NOMO-1 treated with DMSO at 0.1 percent for 48 hours (cell line): ENCODE measurements around the gene SPIRE1.
A peak's percentile ranks its signal among the peaks of the same experiment; 100 is the strongest.
"Not testable (repeated sequence)": the region's sequence is repeated elsewhere in the genome, so short reads cannot be mapped to it uniquely, and the experiment has no call there.

Source experiments
- DNase-seq: peaks from one replicate; lab custom pipeline; 2025; ENCODE audit not compliant: unreplicated experiment; lab: John Stamatoyannopoulos, UW

The SPIRE1 gene

GRCh38 chr18:12599966-12600365, 57.9 kb downstream of the SPIRE1 start:
- DNase-seq = no peak

GRCh38 chr18:12599543-12599942, 58.4 kb downstream of the SPIRE1 start:
- DNase-seq = no peak

GRCh38 chr18:12598181-12598930, 59.6 kb downstream of the SPIRE1 start:
- DNase-seq = no peak

GRCh38 chr18:12597760-12598159, 60.1 kb downstream of the SPIRE1 start:
- no peak for DNase-seq

GRCh38 chr18:12595571-12596255, 62.2 kb downstream of the SPIRE1 start:
- peak; percentile 77 for DNase-seq

- DNase-seq = no peak
Observed at GRCh38 chr18:12593866-12594265, 64.0 kb downstream of the SPIRE1 start.

- no peak for DNase-seq
Observed at GRCh38 chr18:12592597-12593127, 65.2 kb downstream of the SPIRE1 start.

GRCh38 chr18:12589448-12589847, 68.5 kb downstream of the SPIRE1 start:
- DNase-seq = no peak

- DNase-seq = no peak
Observed at GRCh38 chr18:12586956-12587355, 71.0 kb downstream of the SPIRE1 start.

- DNase-seq = peak; percentile 9
Observed at GRCh38 chr18:12585218-12585617, 72.7 kb downstream of the SPIRE1 start.

GRCh38 chr18:12580630-12581342, 77.1 kb downstream of the SPIRE1 start:
- no peak for DNase-seq

- DNase-seq = no peak
Observed at GRCh38 chr18:12579775-12580174, 78.1 kb downstream of the SPIRE1 start.

GRCh38 chr18:12577848-12578247, 80.1 kb downstream of the SPIRE1 start:
- no peak for DNase-seq

- no peak for DNase-seq
Observed at GRCh38 chr18:12574494-12575185, 83.3 kb downstream of the SPIRE1 start.

- DNase-seq = no peak
Observed at GRCh38 chr18:12571630-12572029, 86.3 kb downstream of the SPIRE1 start.

- DNase-seq = no peak
Observed at GRCh38 chr18:12569791-12570190, 88.1 kb downstream of the SPIRE1 start.

- no peak for DNase-seq
Observed at GRCh38 chr18:12567849-12568248, 90.1 kb downstream of the SPIRE1 start.

GRCh38 chr18:12564861-12565260, 93.0 kb downstream of the SPIRE1 start:
- DNase-seq = no peak

- no peak for DNase-seq
Observed at GRCh38 chr18:12564378-12564777, 93.5 kb downstream of the SPIRE1 start.

- not testable (repeated sequence) for DNase-seq
Observed at GRCh38 chr18:12560600-12560999, 97.3 kb downstream of the SPIRE1 start.

GRCh38 chr18:12559319-12559718, 98.6 kb downstream of the SPIRE1 start:
- no peak for DNase-seq
